Keratinocyte (primary cell): ENCODE measurements around the gene HABP2. TPM values are rescaled to one million over a fixed set of nuclear protein-coding genes. Genes with fewer than 3 reads are reported as not detected.

Source experiments
- DNase-seq: peaks from one replicate; pipeline ENCODE4 v3.0.0-alpha.2; 2011; ENCODE audit warnings: low read depth, missing footprints, low spot score
- FAIRE-seq: peaks from 2 replicates; lab custom pipeline; 2011; peaks lifted over from hg19 to GRCh38; lab: Jason Lieb, UNC
- H2AFZ ChIP-seq: 2 replicates; pipeline ENCODE4 v1.6.0; 2012; ENCODE audit warnings: low read length, control low read depth, inconsistent platforms; ENCODE audit not compliant: control insufficient read depth
- H3K27ac ChIP-seq: 2 replicates; pipeline ENCODE4 v1.5.1; 2011; ENCODE audit warnings: low read length; ENCODE audit not compliant: control insufficient read depth, insufficient read depth
- H3K27me3 ChIP-seq: 3 replicates; pipeline ENCODE4 v1.6.0; 2011; ENCODE audit warnings: low read length; ENCODE audit not compliant: control insufficient read depth, insufficient read depth; ENCODE audit errors: extremely low read depth
- H3K36me3 ChIP-seq, 2 experiments: 2 replicates in 1 of 2; 3 replicates in 1 of 2; pipeline ENCODE4 v1.5.1; 2011; ENCODE audit warnings: low read length in 2 of 2, mild to moderate bottlenecking in 1 of 2; ENCODE audit not compliant: control insufficient read depth in 2 of 2, insufficient read depth in 2 of 2; ENCODE audit errors: extremely low read depth in 1 of 2
- H3K4me1 ChIP-seq: 3 replicates; pipeline ENCODE4 v1.5.1; 2011; ENCODE audit warnings: low read length; ENCODE audit not compliant: control insufficient read depth, insufficient read depth; ENCODE audit errors: extremely low read depth
- H3K4me2 ChIP-seq: 3 replicates; pipeline ENCODE4 v1.6.0; 2011; ENCODE audit warnings: low read depth, low read length; ENCODE audit not compliant: control insufficient read depth, insufficient read depth; ENCODE audit errors: extremely low read depth
- H3K4me3 ChIP-seq, 3 experiments: fragments of 200-600 bp in 1 of 3; sonication (generic) in 1 of 3; 2 replicates in 2 of 3; 3 replicates in 1 of 3; pipeline ENCODE4 v1.5.1; 2011 to 2016; ENCODE audit warnings: low read length in 3 of 3, mild to moderate bottlenecking in 3 of 3, control low read depth in 2 of 3, inconsistent platforms in 1 of 3, low read depth in 1 of 3, mixed read lengths in 1 of 3, mixed run types in 1 of 3, moderate library complexity in 1 of 3; ENCODE audit not compliant: control insufficient read depth in 2 of 3, insufficient read depth in 2 of 3; ENCODE audit errors: extremely low read depth in 1 of 3
- H3K79me2 ChIP-seq: 2 replicates; pipeline ENCODE4 v1.6.0; 2012; ENCODE audit warnings: low read length; ENCODE audit not compliant: control insufficient read depth, insufficient read depth
- H3K9ac ChIP-seq: 3 replicates; pipeline ENCODE4 v1.6.0; 2011; ENCODE audit warnings: low read length; ENCODE audit not compliant: control insufficient read depth, insufficient read depth; ENCODE audit errors: extremely low read depth
- H3K9me1 ChIP-seq: 3 replicates; pipeline ENCODE4 v1.6.0; 2011; ENCODE audit warnings: low read length; ENCODE audit not compliant: control insufficient read depth, insufficient read depth; ENCODE audit errors: extremely low read depth
- H3K9me3 ChIP-seq: 2 replicates; pipeline ENCODE4 v1.5.1; 2012; ENCODE audit warnings: low read depth, low read length; ENCODE audit not compliant: control insufficient read depth
- H4K20me1 ChIP-seq: 3 replicates; pipeline ENCODE4 v1.6.0; 2011; ENCODE audit warnings: low read length; ENCODE audit not compliant: control insufficient read depth, insufficient read depth; ENCODE audit errors: extremely low read depth
- CTCF ChIP-seq, 3 experiments: IDR thresholded peaks in 1 of 3; conservative IDR thresholded peaks in 1 of 3; optimal IDR thresholded peaks in 1 of 3; 2 replicates in 2 of 3; 3 replicates in 1 of 3; pipeline versions ENCODE3 to v1.5.1; 2011; ENCODE audit warnings: low read length in 3 of 3, mild to moderate bottlenecking in 3 of 3, moderate library complexity in 2 of 3, control low read depth in 1 of 3, inconsistent platforms in 1 of 3; ENCODE audit not compliant: insufficient read depth in 2 of 3; ENCODE audit errors: extremely low read depth in 1 of 3
- EZH2 ChIP-seq: IDR thresholded peaks from one replicate; pipeline ENCODE4 v1.6.1; 2012; ENCODE audit warnings: inconsistent platforms, mild to moderate bottlenecking, low read length, moderate library complexity
- dilution Hi-C: fragments of 300-500 bp; cut with MboI; formaldehyde crosslinking; loops from one replicate; pipeline ENCODE4 v1.7.0; 2020; ENCODE audit warnings: low sequenced_read_pairs; ENCODE audit not compliant: extremely low pct_ligation_motif_present
- polyA plus RNA-seq, 5 experiments: library from polyadenylated mRNA; depleted of rRNA in 3 of 5; stranded (reverse) in 3 of 5; stranded (forward) in 1 of 5; unstranded in 1 of 5; fragments of >200 nt; gene quantifications; 1 replicate in 1 of 5; 2 replicates in 3 of 5; 3 replicates in 1 of 5; pipeline versions ENCODE4 v1.2.1 to v1.2.3, GENCODE V29; 2011 to 2012; ENCODE audit warnings: missing spikeins in 2 of 5, low read depth in 1 of 5, low replicate concordance in 1 of 5

HABP2 gene
- polyA plus RNA-seq, 1 donor (not counting 4 experiments of a cell fraction or from before 2014, with no cell fraction given) = not detected

DNA sequence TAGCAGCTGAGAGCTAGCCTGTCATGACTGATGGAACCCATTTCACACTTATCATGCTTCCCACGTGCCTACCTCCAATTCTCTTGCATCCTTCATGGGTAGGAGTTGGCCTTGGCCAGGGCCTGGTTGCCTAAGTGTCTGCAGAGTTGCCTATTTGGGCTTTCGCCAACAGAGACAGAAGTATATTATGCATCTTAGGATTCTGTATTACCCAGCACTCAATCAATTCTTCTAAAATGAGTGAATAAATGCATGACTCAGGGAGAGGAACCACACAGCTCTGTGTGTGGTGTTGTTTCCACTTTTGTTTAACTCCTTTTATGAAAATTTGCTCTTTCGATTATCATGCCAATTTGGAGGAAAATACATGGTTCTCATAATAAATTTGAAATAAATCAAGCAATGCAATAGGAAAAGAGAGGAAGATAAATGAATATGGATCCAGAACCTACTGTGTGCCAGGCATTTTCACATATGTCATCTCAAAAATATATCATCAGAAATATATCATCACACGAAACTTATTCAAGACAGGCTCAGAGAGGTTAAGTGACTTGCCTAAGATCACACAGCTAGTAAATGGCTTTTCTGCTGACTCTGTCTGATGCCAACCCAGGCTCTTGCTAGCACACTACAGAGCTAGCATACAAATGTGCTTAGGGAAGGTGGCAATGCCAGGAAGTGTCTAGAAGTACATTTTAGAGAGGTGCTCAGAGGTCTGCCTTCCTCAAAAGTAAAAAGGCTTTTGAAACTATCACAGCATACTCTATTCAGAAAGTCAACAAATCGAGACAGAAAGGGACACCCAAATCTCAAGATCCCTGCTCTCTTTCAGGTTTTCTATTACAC, 9.5 kb upstream of the HABP2 start:
- H2AFZ ChIP-seq = no peak overlapping the region
- no peak overlapping the region for H3K27ac ChIP-seq
- no peak overlapping the region for H3K4me2 ChIP-seq
- no peaks in the 10 kb centered on the region for H3K79me2 ChIP-seq
- no peaks in the 10 kb centered on the region for H4K20me1 ChIP-seq
- H3K9me1 ChIP-seq = no peaks in the 10 kb centered on the region
- TF ChIP-seq CTCF (optimal IDR thresholded peaks at IDR 0.05 in 1 of 3, IDR thresholded peaks at IDR 0.05 in 1 of 3, conservative IDR thresholded peaks at IDR 0.05 in 1 of 3; ENCODE audit: extremely low read depth in 1 of 3, insufficient read depth in 2 of 3, low read length in 3 of 3) (no peak), EZH2 (no peak)
- dilution Hi-C loops = no loop called here
- DNase-seq (no peak), FAIRE-seq (no peak)
- no peaks in the 10 kb centered on the region for H3K9me3 ChIP-seq
- no peak overlapping the region for H3K9ac ChIP-seq
- no peaks in the 10 kb centered on the region for H3K4me1 ChIP-seq
- no peaks in the 10 kb centered on the region for H3K36me3 ChIP-seq
- no peak overlapping the region for H3K4me3 ChIP-seq
- H3K27me3 ChIP-seq = peaks cover 4% of the 10 kb centered on the region

DNA sequence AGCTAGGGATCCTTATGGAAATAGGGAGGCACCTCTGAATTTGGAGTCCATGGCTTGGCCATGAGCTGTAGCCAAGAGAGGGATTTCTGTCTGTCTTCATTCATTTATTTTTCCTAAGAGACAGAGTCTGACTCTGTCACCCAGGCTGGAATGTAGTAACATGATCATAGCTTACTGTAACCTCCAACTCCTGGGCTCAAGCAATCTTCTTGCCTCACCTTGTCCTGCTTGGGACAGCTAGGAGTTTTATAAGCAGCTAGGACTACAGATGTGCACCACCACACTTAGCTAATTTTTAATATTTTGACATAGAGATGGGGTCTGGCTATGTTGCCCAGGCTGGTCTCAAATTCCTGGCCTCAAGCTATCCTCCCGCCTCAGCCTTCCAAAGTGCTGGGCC, 8.5 kb upstream of the HABP2 start:
- Histone ChIP-seq H3K79me2 (no peaks in the 10 kb centered on the region), H3K4me2 (no peak overlapping the region), H3K27ac (no peak overlapping the region), H3K4me1 (no peaks in the 10 kb centered on the region), H3K36me3 (no peaks in the 10 kb centered on the region), H3K9me1 (no peaks in the 10 kb centered on the region), H2AFZ (no peak overlapping the region), H3K9ac (no peak overlapping the region), H3K27me3 (no peaks in the 10 kb centered on the region), H3K9me3 (no peaks in the 10 kb centered on the region), H4K20me1 (no peaks in the 10 kb centered on the region), H3K4me3 (no peak overlapping the region)
- DNase-seq (no peak), FAIRE-seq (no peak)
- TF ChIP-seq CTCF (optimal IDR thresholded peaks at IDR 0.05 in 1 of 3, IDR thresholded peaks at IDR 0.05 in 1 of 3, conservative IDR thresholded peaks at IDR 0.05 in 1 of 3; ENCODE audit: extremely low read depth in 1 of 3, insufficient read depth in 2 of 3, low read length in 3 of 3) = no peak
- TF ChIP-seq EZH2 = no peak
- dilution Hi-C loops = no loop called here
